ENCODE data around the gene SF3B2.
"Not testable (repeated sequence)": the region's sequence is repeated elsewhere in the genome, so short reads cannot be mapped to it uniquely, and the experiment has no call there.

SF3B2 gene

GRCh38 chr11:66114957-66115356, 62.8 kb downstream of the SF3B2 start:
- not testable (repeated sequence) for DNase-seq

- no peak for DNase-seq
Measured at GRCh38 chr11:66115638-66116301, 63.6 kb downstream of the SF3B2 start.

GRCh38 chr11:66116576-66117361, 64.6 kb downstream of the SF3B2 start:
- DNase-seq = no peak

GRCh38 chr11:66118847-66119246, 66.7 kb downstream of the SF3B2 start:
- DNase-seq = no peak
